CD4-positive, CD25-positive, alpha-beta regulatory T cell (primary cell): ENCODE measurements around the gene AGPS. TPM values are rescaled to one million over a fixed set of nuclear protein-coding genes. Genes with fewer than 3 reads are reported as not detected.
"Not testable (repeated sequence)": the region's sequence is repeated elsewhere in the genome, so short reads cannot be mapped to it uniquely, and the experiment has no call there.

Experiments used
- ATAC-seq, 2 donors: fragments of 150-1000 bp; cut with Tn5 transposase; one replicate each; pipeline ENCODE4 v1.10.0; 2021; ENCODE audit warnings: low read depth in 2 of 2, moderate number of reproducible peaks in 2 of 2, moderate library complexity in 1 of 2
- DNase-seq, 3 donors: peaks; one replicate each; pipeline versions ENCODE4 v3.0.0 to v3.0.0-alpha.2; 2012 to 2022; ENCODE audit warnings: mixed read lengths in 1 of 3
- H3K27ac ChIP-seq: one replicate; pipeline ENCODE4 v1.7.0; 2013; ENCODE audit warnings: mild to moderate bottlenecking, low read length; ENCODE audit not compliant: insufficient read depth, poor library complexity, severe bottlenecking
- H3K27me3 ChIP-seq: one replicate; pipeline ENCODE4 v1.7.0; 2013; ENCODE audit warnings: low read length; ENCODE audit not compliant: control insufficient read depth, insufficient read depth
- H3K36me3 ChIP-seq: one replicate; pipeline ENCODE4 v1.7.0; 2013; ENCODE audit warnings: mild to moderate bottlenecking, low read length, moderate library complexity; ENCODE audit not compliant: control insufficient read depth, insufficient read depth
- H3K4me1 ChIP-seq: 2 replicates; pipeline ENCODE4 v1.7.0; 2013; ENCODE audit warnings: mild to moderate bottlenecking, low read length; ENCODE audit not compliant: insufficient read depth, control insufficient read depth, poor library complexity, severe bottlenecking
- H3K4me3 ChIP-seq: one replicate; pipeline ENCODE4 v1.7.0; 2013; ENCODE audit warnings: low read depth, mild to moderate bottlenecking, low read length, moderate library complexity
- H3K9me3 ChIP-seq, 2 experiments: 1 replicate in 1 of 2; 2 replicates in 1 of 2; pipeline ENCODE4 v1.7.0; 2013; ENCODE audit warnings: low read length in 2 of 2, mild to moderate bottlenecking in 1 of 2, moderate library complexity in 1 of 2; ENCODE audit not compliant: control insufficient read depth in 2 of 2
- H3K27ac Mint-ChIP-seq, 3 donors: one replicate each; pipeline ENCODE4 v1.8.0; 2020 to 2022; ENCODE audit warnings: mild to moderate bottlenecking in 3 of 3, mixed read lengths in 3 of 3, moderate library complexity in 2 of 3
- H3K27me3 Mint-ChIP-seq: one replicate; pipeline ENCODE4 v1.8.0; 2022; ENCODE audit warnings: mild to moderate bottlenecking, mixed read lengths
- H3K36me3 Mint-ChIP-seq: one replicate; pipeline ENCODE4 v1.8.0; 2020; ENCODE audit warnings: mixed read lengths
- H3K4me1 Mint-ChIP-seq, 4 donors: one replicate each; pipeline ENCODE4 v1.8.0; 2020 to 2022; ENCODE audit warnings: mixed read lengths in 4 of 4, mild to moderate bottlenecking in 1 of 4
- H3K4me3 Mint-ChIP-seq, 4 donors: one replicate each; pipeline ENCODE4 v1.8.0; 2020 to 2022; ENCODE audit warnings: mild to moderate bottlenecking in 4 of 4, mixed read lengths in 4 of 4, moderate library complexity in 3 of 4
- H3K9me3 Mint-ChIP-seq, 7 donors: one replicate each; pipeline ENCODE4 v1.8.0; 2020 to 2022; ENCODE audit warnings: mixed read lengths in 7 of 7, mild to moderate bottlenecking in 3 of 7, moderate library complexity in 2 of 7
- polyA plus RNA-seq, 4 donors: library from polyadenylated mRNA; unstranded; fragments of 300-500 nt; fragmentation: Illumina TruSeq; gene quantifications; one replicate each; pipeline ENCODE4 v1.2.3, GENCODE V29; 2021
- total RNA-seq: library from RNA; stranded (reverse); gene quantifications from one replicate; pipeline ENCODE4 v1.2.3, GENCODE V29; 2022

The AGPS gene
- total and polyA plus RNA-seq, 5 donors from 2014 or later = 15.6 to 29.4 (median 22.6) TPM

- H3K9me3 Mint-ChIP-seq, H3K27ac ChIP-seq, H3K4me3 ChIP-seq, H3K4me3 Mint-ChIP-seq, H3K36me3 ChIP-seq, ATAC-seq, H3K27me3 ChIP-seq, H3K27me3 Mint-ChIP-seq, DNase-seq, H3K27ac Mint-ChIP-seq, H3K36me3 Mint-ChIP-seq, H3K9me3 ChIP-seq, H3K4me1 ChIP-seq: not testable (repeated sequence)
- peaks cover 0 to 14% (median 7%) of the 10 kb centered on the region in 4 donors for H3K4me1 Mint-ChIP-seq
These were observed 41.9 kb upstream of the AGPS start for GRCh38 chr2:177350624-177351023.

- H3K27me3 ChIP-seq, DNase-seq, H3K27me3 Mint-ChIP-seq, H3K4me3 Mint-ChIP-seq, H3K4me1 ChIP-seq, H3K27ac ChIP-seq, H3K9me3 ChIP-seq, H3K36me3 ChIP-seq, H3K9me3 Mint-ChIP-seq, ATAC-seq, H3K27ac Mint-ChIP-seq, H3K4me3 ChIP-seq, H3K36me3 Mint-ChIP-seq: not testable (repeated sequence)
- peaks cover 0 to 14% (median 7%) of the 10 kb centered on the region in 4 donors for H3K4me1 Mint-ChIP-seq
These were observed 41.5 kb upstream of the AGPS start for GRCh38 chr2:177351121-177351520.

GRCh38 chr2:177352441-177353186 lies 40.0 kb upstream of the AGPS start:
- Mint-ChIP-seq H3K4me1 (peaks cover 0 to 14% (median 7%) of the 10 kb centered on the region in 4 donors), H3K27me3 (no peaks in the 10 kb centered on the region), H3K9me3 (peaks cover 0 to 1% (median 0%) of the 10 kb centered on the region in 7 donors), H3K36me3 (no peaks in the 10 kb centered on the region), H3K4me3 (no peak overlapping the region), H3K27ac (peak overlapping the region; percentile 1 to 44 (median 27))
- Histone ChIP-seq H3K9me3 (no peaks in the 10 kb centered on the region), H3K36me3 (no peaks in the 10 kb centered on the region), H3K4me1 (no peaks in the 10 kb centered on the region), H3K27me3 (no peaks in the 10 kb centered on the region), H3K27ac (no peak overlapping the region), H3K4me3 (no peak overlapping the region)
- ATAC-seq (no peak), DNase-seq (no peak)

GRCh38 chr2:177353187-177353478 lies 39.4 kb upstream of the AGPS start:
- Mint-ChIP-seq H3K9me3 (peaks cover 0 to 1% (median 0%) of the 10 kb centered on the region in 7 donors), H3K36me3 (no peaks in the 10 kb centered on the region), H3K4me1 (peaks cover 0 to 14% (median 7%) of the 10 kb centered on the region in 4 donors), H3K4me3 (no peak overlapping the region), H3K27ac (no peak overlapping the region), H3K27me3 (no peaks in the 10 kb centered on the region)
- Histone ChIP-seq H3K27me3 (no peaks in the 10 kb centered on the region), H3K36me3 (no peaks in the 10 kb centered on the region), H3K27ac (no peak overlapping the region), H3K4me1 (no peaks in the 10 kb centered on the region), H3K9me3 (no peaks in the 10 kb centered on the region), H3K4me3 (no peak overlapping the region)
- no peak for DNase-seq
- ATAC-seq = no peak

GRCh38 chr2:177354541-177354940 lies 38.0 kb upstream of the AGPS start:
- not testable (repeated sequence) for H3K4me3 ChIP-seq, H3K4me1 ChIP-seq, H3K36me3 ChIP-seq, H3K27ac ChIP-seq, H3K27me3 Mint-ChIP-seq, ATAC-seq, H3K9me3 ChIP-seq, DNase-seq, H3K4me3 Mint-ChIP-seq, H3K9me3 Mint-ChIP-seq, H3K27me3 ChIP-seq, H3K27ac Mint-ChIP-seq, H3K36me3 Mint-ChIP-seq
- H3K4me1 Mint-ChIP-seq = peaks cover 0 to 14% (median 7%) of the 10 kb centered on the region in 4 donors

- no peaks in the 10 kb centered on the region for H3K36me3 ChIP-seq
- H3K4me3 ChIP-seq = no peak overlapping the region
- no peaks in the 10 kb centered on the region for H3K9me3 ChIP-seq
- H3K9me3 Mint-ChIP-seq = peaks cover 0 to 1% (median 0%) of the 10 kb centered on the region in 7 donors
- no peak for ATAC-seq
- H3K36me3 Mint-ChIP-seq = no peaks in the 10 kb centered on the region
- no peak for DNase-seq
- H3K27me3 Mint-ChIP-seq = no peaks in the 10 kb centered on the region
- H3K4me3 Mint-ChIP-seq = no peak overlapping the region
- no peak overlapping the region for H3K27ac ChIP-seq
- H3K4me1 Mint-ChIP-seq = peaks cover 0 to 16% (median 7%) of the 10 kb centered on the region in 4 donors
- H3K4me1 ChIP-seq = no peaks in the 10 kb centered on the region
- H3K27ac Mint-ChIP-seq = no peak overlapping the region
- H3K27me3 ChIP-seq = no peaks in the 10 kb centered on the region
These were observed 36.7 kb upstream of the AGPS start for GRCh38 chr2:177355874-177356273.

GRCh38 chr2:177359836-177360595 lies 32.6 kb upstream of the AGPS start:
- no peak overlapping the region for H3K4me3 ChIP-seq
- no peaks in the 10 kb centered on the region for H3K36me3 ChIP-seq
- no peak overlapping the region for H3K27ac ChIP-seq
- H3K36me3 Mint-ChIP-seq = no peaks in the 10 kb centered on the region
- no peak overlapping the region for H3K27ac Mint-ChIP-seq
- no peak overlapping the region for H3K4me3 Mint-ChIP-seq
- no peaks in the 10 kb centered on the region for H3K9me3 ChIP-seq
- H3K27me3 ChIP-seq = no peaks in the 10 kb centered on the region
- ATAC-seq = no peak
- H3K4me1 ChIP-seq = no peaks in the 10 kb centered on the region
- no peaks in the 10 kb centered on the region for H3K27me3 Mint-ChIP-seq
- peaks cover 0 to 2% (median 0%) of the 10 kb centered on the region in 4 donors for H3K4me1 Mint-ChIP-seq
- no peak for DNase-seq
- peaks cover 0 to 2% (median 0%) of the 10 kb centered on the region in 7 donors for H3K9me3 Mint-ChIP-seq

GRCh38 chr2:177362499-177362898 lies 30.1 kb upstream of the AGPS start:
- no peak overlapping the region for H3K4me3 ChIP-seq
- H3K27ac Mint-ChIP-seq = no peak overlapping the region
- H3K36me3 ChIP-seq = no peaks in the 10 kb centered on the region
- no peaks in the 10 kb centered on the region for H3K4me1 ChIP-seq
- no peak overlapping the region for H3K27ac ChIP-seq
- no peaks in the 10 kb centered on the region for H3K27me3 ChIP-seq
- peaks cover 0 to 2% (median 0%) of the 10 kb centered on the region in 4 donors for H3K4me1 Mint-ChIP-seq
- no peaks in the 10 kb centered on the region for H3K36me3 Mint-ChIP-seq
- DNase-seq = no peak
- H3K9me3 Mint-ChIP-seq = peaks cover 0 to 2% (median 0%) of the 10 kb centered on the region in 7 donors
- no peak for ATAC-seq
- no peaks in the 10 kb centered on the region for H3K9me3 ChIP-seq
- H3K4me3 Mint-ChIP-seq = no peak overlapping the region
- H3K27me3 Mint-ChIP-seq = no peaks in the 10 kb centered on the region
